GM12864 (cell line): ENCODE measurements around the gene RNF207.
A peak's percentile ranks its signal among the peaks of the same experiment; 100 is the strongest.

Source experiments
- DNase-seq: peaks from one replicate; pipeline ENCODE4 v3.0.0-alpha.2; 2011; ENCODE audit warnings: low read depth
- H3K4me3 ChIP-seq: 2 replicates; pipeline ENCODE4 v1.5.1; 2011; ENCODE audit warnings: mild to moderate bottlenecking, low read depth, low read length, control low read depth
- TF ChIP-seq, protein P1 (sequence below): IDR thresholded peaks from 2 replicates; pipeline ENCODE4 v1.5.1; 2011; ENCODE audit warnings: low read depth, mild to moderate bottlenecking, moderate library complexity, low read length, control low read depth, inconsistent platforms; ENCODE audit errors: missing control alignments

Gene RNF207

GRCh38 chr1:6246497-6247467 lies 40.9 kb downstream of the RNF207 start:
- no peak overlapping the region for H3K4me3 ChIP-seq
- TF ChIP-seq, protein P1, sequence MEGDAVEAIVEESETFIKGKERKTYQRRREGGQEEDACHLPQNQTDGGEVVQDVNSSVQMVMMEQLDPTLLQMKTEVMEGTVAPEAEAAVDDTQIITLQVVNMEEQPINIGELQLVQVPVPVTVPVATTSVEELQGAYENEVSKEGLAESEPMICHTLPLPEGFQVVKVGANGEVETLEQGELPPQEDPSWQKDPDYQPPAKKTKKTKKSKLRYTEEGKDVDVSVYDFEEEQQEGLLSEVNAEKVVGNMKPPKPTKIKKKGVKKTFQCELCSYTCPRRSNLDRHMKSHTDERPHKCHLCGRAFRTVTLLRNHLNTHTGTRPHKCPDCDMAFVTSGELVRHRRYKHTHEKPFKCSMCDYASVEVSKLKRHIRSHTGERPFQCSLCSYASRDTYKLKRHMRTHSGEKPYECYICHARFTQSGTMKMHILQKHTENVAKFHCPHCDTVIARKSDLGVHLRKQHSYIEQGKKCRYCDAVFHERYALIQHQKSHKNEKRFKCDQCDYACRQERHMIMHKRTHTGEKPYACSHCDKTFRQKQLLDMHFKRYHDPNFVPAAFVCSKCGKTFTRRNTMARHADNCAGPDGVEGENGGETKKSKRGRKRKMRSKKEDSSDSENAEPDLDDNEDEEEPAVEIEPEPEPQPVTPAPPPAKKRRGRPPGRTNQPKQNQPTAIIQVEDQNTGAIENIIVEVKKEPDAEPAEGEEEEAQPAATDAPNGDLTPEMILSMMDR, result peak; percentile 91

GRCh38 chr1:6247651-6248050 lies 41.7 kb downstream of the RNF207 start:
- DNase-seq, result no peak

More at GRCh38 chr1:6246497-6247467, 40.9 kb downstream of the RNF207 start:
- peak; percentile 33 for DNase-seq

GRCh38 chr1:6248161-6248776 lies 42.4 kb downstream of the RNF207 start:
- DNase-seq, result no peak
- TF ChIP-seq, protein P1, result no peak
- no peak overlapping the region for H3K4me3 ChIP-seq

More at GRCh38 chr1:6247651-6248050, 41.7 kb downstream of the RNF207 start:
- H3K4me3 ChIP-seq, result no peak overlapping the region
- TF ChIP-seq, protein P1, result no peak

DNA sequence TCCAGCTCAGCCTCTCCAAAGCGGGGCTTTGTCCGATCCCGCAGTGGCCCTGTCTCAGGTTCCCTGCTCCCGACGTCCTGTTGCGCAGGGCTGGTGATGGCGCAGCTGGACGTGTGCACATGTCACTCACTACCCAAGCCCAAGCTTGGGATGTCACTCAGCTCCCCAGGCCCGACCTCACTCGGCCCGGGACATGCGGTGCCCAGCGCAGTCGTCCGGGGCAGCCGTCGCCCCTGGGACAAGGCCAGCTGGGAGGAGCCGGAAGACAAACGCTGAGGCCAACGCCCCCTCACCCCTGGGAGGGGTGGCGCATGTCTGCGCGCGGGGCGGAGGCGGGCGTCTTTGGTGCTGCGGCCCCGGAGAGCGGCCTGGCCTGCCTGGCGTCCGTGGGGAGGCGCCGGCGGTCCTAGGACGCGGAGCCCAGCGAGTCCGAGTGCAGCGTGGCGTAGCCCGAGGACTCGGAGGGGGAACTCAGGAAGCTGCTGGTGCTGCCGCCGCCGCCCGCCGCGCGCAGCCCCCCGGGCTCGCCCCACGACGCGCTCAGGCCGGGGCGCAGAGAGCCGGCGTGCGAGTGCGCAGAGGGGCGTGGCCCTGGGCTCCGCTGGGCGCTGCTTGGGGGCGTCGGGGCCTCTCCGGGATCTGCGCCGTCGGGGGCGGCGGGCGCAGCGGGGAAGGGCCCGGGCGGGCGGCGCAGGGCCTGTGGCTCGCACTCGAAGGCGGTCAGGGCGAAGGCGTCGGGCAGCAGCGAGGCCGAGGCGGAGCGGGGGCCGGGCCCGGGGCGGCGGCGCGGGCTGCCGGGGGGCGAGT lies 43.2 kb downstream of the RNF207 start:
- no peak overlapping the region for H3K4me3 ChIP-seq
- TF ChIP-seq, protein P1, result no peak
- DNase-seq, result no peak

- TF ChIP-seq, protein P1, result no peak
- no peak for DNase-seq
- H3K4me3 ChIP-seq, result no peak overlapping the region
These were observed 44.1 kb downstream of the RNF207 start for GRCh38 chr1:6249739-6250689.

GRCh38 chr1:6251233-6251632 lies 45.3 kb downstream of the RNF207 start:
- DNase-seq, result no peak
- TF ChIP-seq, protein P1, result no peak
- H3K4me3 ChIP-seq, result no peak overlapping the region
